ENCODE measurements around the gene USP9Y. TPM values are rescaled to one million over a fixed set of nuclear protein-coding genes. Genes with fewer than 3 reads are reported as not detected.

Gene USP9Y
- total RNA-seq, 6 donors from 2014 or later = 0.06 to 63.9 (median 16.2) TPM; not detected in 2

DNA sequence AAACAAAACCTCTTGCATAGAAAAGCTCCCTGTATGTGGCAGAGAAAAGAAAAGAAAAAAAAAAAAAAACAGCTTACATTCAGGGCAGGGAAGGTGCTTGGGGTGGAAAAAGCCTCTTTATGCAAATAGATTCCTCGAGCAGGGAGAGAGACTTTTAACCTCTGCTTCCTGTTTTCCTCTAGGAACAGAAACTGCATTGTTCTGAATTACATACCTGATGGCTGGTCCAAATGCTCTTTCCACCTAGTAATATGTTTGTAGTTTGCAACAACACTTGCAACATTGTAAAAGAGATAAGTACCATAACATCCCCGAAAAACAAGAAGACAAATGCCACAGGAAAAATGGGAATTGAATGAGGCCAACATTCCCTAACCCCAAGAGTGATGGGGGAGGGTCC, 944 bp upstream of the USP9Y start:
- WGBS, 2 donors = 80% methylated on average over 2 of the region's 2 CpGs; no CpG with 5 or more reads in 1 of the 2 donors
- no peak overlapping the region for H3K27ac ChIP-seq
- no peaks in the 10 kb centered on the region for H3K27me3 ChIP-seq
- H3K9me3 ChIP-seq = peaks cover 0 to 9% (median 0%) of the 10 kb centered on the region in 4 donors
- H3K4me3 ChIP-seq = no peak overlapping the region
- H3K36me3 ChIP-seq = peaks cover 0 to 3% (median 0%) of the 10 kb centered on the region in 4 donors
- TF ChIP-seq EP300 (IDR thresholded peaks at IDR 0.05) (no peak), POLR2A (IDR thresholded peaks at IDR 0.05) (no peak), POLR2AphosphoS5 (IDR thresholded peaks at IDR 0.05) (no peak)
- TF ChIP-seq, protein P1, sequence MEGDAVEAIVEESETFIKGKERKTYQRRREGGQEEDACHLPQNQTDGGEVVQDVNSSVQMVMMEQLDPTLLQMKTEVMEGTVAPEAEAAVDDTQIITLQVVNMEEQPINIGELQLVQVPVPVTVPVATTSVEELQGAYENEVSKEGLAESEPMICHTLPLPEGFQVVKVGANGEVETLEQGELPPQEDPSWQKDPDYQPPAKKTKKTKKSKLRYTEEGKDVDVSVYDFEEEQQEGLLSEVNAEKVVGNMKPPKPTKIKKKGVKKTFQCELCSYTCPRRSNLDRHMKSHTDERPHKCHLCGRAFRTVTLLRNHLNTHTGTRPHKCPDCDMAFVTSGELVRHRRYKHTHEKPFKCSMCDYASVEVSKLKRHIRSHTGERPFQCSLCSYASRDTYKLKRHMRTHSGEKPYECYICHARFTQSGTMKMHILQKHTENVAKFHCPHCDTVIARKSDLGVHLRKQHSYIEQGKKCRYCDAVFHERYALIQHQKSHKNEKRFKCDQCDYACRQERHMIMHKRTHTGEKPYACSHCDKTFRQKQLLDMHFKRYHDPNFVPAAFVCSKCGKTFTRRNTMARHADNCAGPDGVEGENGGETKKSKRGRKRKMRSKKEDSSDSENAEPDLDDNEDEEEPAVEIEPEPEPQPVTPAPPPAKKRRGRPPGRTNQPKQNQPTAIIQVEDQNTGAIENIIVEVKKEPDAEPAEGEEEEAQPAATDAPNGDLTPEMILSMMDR (IDR thresholded peaks at IDR 0.05) = no peak
- DNase-seq (no peak), ATAC-seq (ENCODE audit: low FRiP score in 2 of 2) (no peak)
- H3K4me1 ChIP-seq = no peaks in the 10 kb centered on the region

DNA sequence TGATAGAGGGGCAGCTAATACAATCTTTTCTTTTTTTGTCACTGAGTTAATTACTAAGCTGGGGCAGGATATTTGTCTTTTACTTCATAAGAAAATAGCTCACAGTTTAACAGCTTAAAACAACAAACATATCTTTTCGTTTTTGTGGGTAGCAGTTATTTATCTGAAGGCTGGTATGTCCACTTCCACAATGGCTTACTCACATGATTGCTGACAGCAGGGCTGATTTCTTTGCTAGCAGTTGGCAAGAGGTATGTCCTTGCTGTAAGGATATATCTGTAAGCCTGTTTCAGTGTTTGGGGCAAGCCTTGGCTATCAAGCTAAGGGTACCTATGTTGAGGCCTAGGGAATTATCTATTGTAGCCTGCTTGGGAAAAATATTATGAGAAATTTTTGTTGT, 1.1 kb downstream of the USP9Y start:
- no peak overlapping the region for H3K27ac ChIP-seq
- H3K36me3 ChIP-seq = peaks cover 0 to 3% (median 0%) of the 10 kb centered on the region in 4 donors
- no peak overlapping the region for H3K4me3 ChIP-seq
- TF ChIP-seq POLR2A (IDR thresholded peaks at IDR 0.05) = no peak
- TF ChIP-seq POLR2AphosphoS5 (IDR thresholded peaks at IDR 0.05) = no peak
- no peak for TF ChIP-seq EP300 (IDR thresholded peaks at IDR 0.05)
- TF ChIP-seq, protein P1 (IDR thresholded peaks at IDR 0.05) = no peak
- H3K9me3 ChIP-seq = peaks cover 0 to 9% (median 0%) of the 10 kb centered on the region in 4 donors
- no peaks in the 10 kb centered on the region for H3K27me3 ChIP-seq
- 91% methylated on average over 1 of the region's 1 CpG; no CpG with 5 or more reads in 1 of the 2 donors for WGBS, 2 donors
- no peak for DNase-seq
- no peaks in the 10 kb centered on the region for H3K4me1 ChIP-seq
- ATAC-seq (ENCODE audit: low FRiP score in 2 of 2) = no peak

DNA sequence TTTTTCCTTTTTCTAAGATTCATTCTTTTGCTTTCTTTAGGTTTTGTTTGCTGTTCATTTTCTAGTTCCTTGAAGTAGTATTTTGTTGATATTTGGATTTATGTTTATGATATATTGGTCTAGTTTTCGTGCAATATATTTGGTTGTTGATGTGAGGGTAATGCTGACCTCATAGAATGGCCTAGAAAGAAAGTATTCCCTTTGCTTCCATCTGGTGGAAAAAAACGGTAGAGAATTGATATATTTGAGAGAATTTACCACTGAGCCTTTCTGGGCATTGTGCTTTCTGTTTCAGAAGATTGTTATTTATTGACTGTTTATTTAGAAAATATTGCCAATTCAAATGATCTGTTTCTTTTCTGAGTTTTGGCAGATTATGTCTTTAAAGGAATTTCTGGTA, 9.4 kb downstream of the USP9Y start:
- Histone ChIP-seq H3K27me3 (no peaks in the 10 kb centered on the region), H3K4me3 (no peak overlapping the region), H3K4me1 (no peaks in the 10 kb centered on the region), H3K27ac (no peak overlapping the region), H3K9me3 (no peaks in the 10 kb centered on the region), H3K36me3 (no peaks in the 10 kb centered on the region)
- ATAC-seq (ENCODE audit: low FRiP score in 2 of 2) (no peak), DNase-seq (no peak)
- TF ChIP-seq EP300 (IDR thresholded peaks at IDR 0.05) (no peak), POLR2AphosphoS5 (IDR thresholded peaks at IDR 0.05) (no peak), POLR2A (IDR thresholded peaks at IDR 0.05) (no peak)
- TF ChIP-seq, protein P1 (IDR thresholded peaks at IDR 0.05) = no peak
- WGBS, 2 donors = 54% methylated on average over 2 of the region's 2 CpGs; no CpG with 5 or more reads in 1 of the 2 donors

DNA sequence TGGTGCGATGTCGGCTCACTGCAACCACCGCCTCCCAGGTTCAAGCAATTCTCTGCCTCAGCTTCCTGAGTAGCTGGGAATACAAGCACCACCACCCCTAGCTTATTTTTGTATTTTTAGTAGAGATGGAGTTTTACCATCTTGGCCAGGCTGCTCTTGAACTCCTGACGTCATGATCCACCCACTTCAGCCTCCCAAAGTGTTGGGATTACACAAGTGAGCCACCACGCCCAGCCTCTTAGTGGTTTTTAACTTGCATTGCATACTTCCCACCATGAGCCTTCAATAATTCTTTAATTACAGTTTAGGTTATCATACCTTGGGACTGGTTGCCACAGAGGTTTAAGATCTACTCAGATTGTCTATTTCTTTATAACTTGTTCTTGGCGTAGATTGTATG, 14.3 kb downstream of the USP9Y start:
- no peaks in the 10 kb centered on the region for H3K36me3 ChIP-seq
- 88% methylated on average over 6 of the region's 6 CpGs; no CpG with 5 or more reads in 1 of the 2 donors for WGBS, 2 donors
- TF ChIP-seq POLR2AphosphoS5 (IDR thresholded peaks at IDR 0.05) (no peak), EP300 (IDR thresholded peaks at IDR 0.05) (no peak), POLR2A (IDR thresholded peaks at IDR 0.05) (no peak)
- TF ChIP-seq, protein P1 (IDR thresholded peaks at IDR 0.05) = no peak
- H3K27ac ChIP-seq = no peak overlapping the region
- H3K27me3 ChIP-seq = no peaks in the 10 kb centered on the region
- H3K4me3 ChIP-seq = no peak overlapping the region
- no peaks in the 10 kb centered on the region for H3K4me1 ChIP-seq
- ATAC-seq (ENCODE audit: low FRiP score in 2 of 2) = no peak
- no peak for DNase-seq
- H3K9me3 ChIP-seq = no peaks in the 10 kb centered on the region

DNA sequence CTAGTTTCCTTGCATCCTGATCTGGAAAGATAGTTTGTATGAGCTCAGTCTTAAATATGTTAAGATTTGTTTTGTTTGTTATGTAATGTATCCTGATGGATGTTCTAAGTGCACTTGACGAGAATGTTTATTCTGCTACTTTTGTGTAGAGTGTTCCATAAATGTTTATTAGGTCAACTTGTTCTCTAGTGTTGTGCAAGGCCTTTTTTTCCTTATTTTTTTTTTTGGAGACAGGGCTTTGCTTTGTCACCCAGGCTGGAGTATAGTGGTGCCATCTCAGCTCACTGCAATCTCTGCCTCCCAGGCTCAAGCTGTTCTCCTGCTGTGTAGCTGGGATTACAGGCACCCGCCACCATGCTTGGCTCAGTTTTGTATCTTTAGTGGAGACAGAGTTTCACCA, 28.7 kb downstream of the USP9Y start:
- Histone ChIP-seq H3K9me3 (no peaks in the 10 kb centered on the region), H3K4me1 (no peaks in the 10 kb centered on the region), H3K27ac (no peak overlapping the region), H3K27me3 (no peaks in the 10 kb centered on the region), H3K4me3 (no peak overlapping the region), H3K36me3 (no peaks in the 10 kb centered on the region)
- DNase-seq (no peak), ATAC-seq (ENCODE audit: low FRiP score in 2 of 2) (no peak)
- WGBS, 2 donors = 33% methylated on average over 1 of the region's 2 CpGs; no CpG with 5 or more reads in 1 of the 2 donors
- TF ChIP-seq, protein P1 (IDR thresholded peaks at IDR 0.05) = no peak
- no peak for TF ChIP-seq POLR2A (IDR thresholded peaks at IDR 0.05)
- TF ChIP-seq EP300 (IDR thresholded peaks at IDR 0.05) = no peak
- TF ChIP-seq POLR2AphosphoS5 (IDR thresholded peaks at IDR 0.05) = no peak
